ENCODE data around the gene IL17RD.

- TF ChIP-seq, protein P1, sequence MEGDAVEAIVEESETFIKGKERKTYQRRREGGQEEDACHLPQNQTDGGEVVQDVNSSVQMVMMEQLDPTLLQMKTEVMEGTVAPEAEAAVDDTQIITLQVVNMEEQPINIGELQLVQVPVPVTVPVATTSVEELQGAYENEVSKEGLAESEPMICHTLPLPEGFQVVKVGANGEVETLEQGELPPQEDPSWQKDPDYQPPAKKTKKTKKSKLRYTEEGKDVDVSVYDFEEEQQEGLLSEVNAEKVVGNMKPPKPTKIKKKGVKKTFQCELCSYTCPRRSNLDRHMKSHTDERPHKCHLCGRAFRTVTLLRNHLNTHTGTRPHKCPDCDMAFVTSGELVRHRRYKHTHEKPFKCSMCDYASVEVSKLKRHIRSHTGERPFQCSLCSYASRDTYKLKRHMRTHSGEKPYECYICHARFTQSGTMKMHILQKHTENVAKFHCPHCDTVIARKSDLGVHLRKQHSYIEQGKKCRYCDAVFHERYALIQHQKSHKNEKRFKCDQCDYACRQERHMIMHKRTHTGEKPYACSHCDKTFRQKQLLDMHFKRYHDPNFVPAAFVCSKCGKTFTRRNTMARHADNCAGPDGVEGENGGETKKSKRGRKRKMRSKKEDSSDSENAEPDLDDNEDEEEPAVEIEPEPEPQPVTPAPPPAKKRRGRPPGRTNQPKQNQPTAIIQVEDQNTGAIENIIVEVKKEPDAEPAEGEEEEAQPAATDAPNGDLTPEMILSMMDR (conservative IDR thresholded peaks at IDR 0.05; ENCODE audit: low read depth in 2 of 2), result no peak
- TF ChIP-seq STAT1 (IDR thresholded peaks at IDR 0.05; ENCODE audit: unreplicated experiment) (no peak), EZH2 (IDR thresholded peaks at IDR 0.05; ENCODE audit: low read depth, unreplicated experiment) (no peak), POLR2AphosphoS5 (IDR thresholded peaks at IDR 0.05; ENCODE audit: low read depth) (no peak), EZH2phosphoT487 (IDR thresholded peaks at IDR 0.05; ENCODE audit: unreplicated experiment) (no peak), ZNF331 (CRISPR knock-in tag; IDR thresholded peaks at IDR 0.05; ENCODE audit: low read depth) (no peak)
- TF ChIP-seq, protein P2, sequence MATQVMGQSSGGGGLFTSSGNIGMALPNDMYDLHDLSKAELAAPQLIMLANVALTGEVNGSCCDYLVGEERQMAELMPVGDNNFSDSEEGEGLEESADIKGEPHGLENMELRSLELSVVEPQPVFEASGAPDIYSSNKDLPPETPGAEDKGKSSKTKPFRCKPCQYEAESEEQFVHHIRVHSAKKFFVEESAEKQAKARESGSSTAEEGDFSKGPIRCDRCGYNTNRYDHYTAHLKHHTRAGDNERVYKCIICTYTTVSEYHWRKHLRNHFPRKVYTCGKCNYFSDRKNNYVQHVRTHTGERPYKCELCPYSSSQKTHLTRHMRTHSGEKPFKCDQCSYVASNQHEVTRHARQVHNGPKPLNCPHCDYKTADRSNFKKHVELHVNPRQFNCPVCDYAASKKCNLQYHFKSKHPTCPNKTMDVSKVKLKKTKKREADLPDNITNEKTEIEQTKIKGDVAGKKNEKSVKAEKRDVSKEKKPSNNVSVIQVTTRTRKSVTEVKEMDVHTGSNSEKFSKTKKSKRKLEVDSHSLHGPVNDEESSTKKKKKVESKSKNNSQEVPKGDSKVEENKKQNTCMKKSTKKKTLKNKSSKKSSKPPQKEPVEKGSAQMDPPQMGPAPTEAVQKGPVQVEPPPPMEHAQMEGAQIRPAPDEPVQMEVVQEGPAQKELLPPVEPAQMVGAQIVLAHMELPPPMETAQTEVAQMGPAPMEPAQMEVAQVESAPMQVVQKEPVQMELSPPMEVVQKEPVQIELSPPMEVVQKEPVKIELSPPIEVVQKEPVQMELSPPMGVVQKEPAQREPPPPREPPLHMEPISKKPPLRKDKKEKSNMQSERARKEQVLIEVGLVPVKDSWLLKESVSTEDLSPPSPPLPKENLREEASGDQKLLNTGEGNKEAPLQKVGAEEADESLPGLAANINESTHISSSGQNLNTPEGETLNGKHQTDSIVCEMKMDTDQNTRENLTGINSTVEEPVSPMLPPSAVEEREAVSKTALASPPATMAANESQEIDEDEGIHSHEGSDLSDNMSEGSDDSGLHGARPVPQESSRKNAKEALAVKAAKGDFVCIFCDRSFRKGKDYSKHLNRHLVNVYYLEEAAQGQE (IDR thresholded peaks at IDR 0.05; ENCODE audit: unreplicated experiment), result no peak
- TF ChIP-seq, protein P3, sequence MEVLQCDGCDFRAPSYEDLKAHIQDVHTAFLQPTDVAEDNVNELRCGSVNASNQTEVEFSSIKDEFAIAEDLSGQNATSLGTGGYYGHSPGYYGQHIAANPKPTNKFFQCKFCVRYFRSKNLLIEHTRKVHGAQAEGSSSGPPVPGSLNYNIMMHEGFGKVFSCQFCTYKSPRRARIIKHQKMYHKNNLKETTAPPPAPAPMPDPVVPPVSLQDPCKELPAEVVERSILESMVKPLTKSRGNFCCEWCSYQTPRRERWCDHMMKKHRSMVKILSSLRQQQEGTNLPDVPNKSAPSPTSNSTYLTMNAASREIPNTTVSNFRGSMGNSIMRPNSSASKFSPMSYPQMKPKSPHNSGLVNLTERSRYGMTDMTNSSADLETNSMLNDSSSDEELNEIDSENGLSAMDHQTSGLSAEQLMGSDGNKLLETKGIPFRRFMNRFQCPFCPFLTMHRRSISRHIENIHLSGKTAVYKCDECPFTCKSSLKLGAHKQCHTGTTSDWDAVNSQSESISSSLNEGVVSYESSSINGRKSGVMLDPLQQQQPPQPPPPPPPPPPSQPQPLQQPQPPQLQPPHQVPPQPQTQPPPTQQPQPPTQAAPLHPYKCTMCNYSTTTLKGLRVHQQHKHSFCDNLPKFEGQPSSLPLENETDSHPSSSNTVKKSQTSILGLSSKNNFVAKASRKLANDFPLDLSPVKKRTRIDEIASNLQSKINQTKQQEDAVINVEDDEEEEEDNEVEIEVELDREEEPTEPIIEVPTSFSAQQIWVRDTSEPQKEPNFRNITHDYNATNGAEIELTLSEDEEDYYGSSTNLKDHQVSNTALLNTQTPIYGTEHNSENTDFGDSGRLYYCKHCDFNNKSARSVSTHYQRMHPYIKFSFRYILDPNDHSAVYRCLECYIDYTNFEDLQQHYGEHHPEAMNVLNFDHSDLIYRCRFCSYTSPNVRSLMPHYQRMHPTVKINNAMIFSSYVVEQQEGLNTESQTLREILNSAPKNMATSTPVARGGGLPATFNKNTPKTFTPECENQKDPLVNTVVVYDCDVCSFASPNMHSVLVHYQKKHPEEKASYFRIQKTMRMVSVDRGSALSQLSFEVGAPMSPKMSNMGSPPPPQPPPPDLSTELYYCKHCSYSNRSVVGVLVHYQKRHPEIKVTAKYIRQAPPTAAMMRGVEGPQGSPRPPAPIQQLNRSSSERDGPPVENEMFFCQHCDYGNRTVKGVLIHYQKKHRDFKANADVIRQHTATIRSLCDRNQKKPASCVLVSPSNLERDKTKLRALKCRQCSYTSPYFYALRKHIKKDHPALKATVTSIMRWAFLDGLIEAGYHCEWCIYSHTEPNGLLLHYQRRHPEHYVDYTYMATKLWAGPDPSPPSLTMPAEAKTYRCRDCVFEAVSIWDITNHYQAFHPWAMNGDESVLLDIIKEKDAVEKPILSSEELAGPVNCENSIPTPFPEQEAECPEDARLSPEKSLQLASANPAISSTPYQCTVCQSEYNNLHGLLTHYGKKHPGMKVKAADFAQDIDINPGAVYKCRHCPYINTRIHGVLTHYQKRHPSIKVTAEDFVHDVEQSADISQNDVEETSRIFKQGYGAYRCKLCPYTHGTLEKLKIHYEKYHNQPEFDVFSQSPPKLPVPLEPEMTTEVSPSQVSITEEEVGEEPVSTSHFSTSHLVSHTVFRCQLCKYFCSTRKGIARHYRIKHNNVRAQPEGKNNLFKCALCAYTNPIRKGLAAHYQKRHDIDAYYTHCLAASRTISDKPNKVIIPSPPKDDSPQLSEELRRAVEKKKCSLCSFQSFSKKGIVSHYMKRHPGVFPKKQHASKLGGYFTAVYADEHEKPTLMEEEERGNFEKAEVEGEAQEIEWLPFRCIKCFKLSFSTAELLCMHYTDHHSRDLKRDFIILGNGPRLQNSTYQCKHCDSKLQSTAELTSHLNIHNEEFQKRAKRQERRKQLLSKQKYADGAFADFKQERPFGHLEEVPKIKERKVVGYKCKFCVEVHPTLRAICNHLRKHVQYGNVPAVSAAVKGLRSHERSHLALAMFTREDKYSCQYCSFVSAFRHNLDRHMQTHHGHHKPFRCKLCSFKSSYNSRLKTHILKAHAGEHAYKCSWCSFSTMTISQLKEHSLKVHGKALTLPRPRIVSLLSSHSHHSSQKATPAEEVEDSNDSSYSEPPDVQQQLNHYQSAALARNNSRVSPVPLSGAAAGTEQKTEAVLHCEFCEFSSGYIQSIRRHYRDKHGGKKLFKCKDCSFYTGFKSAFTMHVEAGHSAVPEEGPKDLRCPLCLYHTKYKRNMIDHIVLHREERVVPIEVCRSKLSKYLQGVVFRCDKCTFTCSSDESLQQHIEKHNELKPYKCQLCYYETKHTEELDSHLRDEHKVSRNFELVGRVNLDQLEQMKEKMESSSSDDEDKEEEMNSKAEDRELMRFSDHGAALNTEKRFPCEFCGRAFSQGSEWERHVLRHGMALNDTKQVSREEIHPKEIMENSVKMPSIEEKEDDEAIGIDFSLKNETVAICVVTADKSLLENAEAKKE (CRISPR knock-in tag; IDR thresholded peaks at IDR 0.05), result no peak
Measured at GRCh38 chr3:57163751-57164150, 1.4 kb downstream of the IL17RD start.
